Measurements from ENCODE around the gene NTRK2.

GRCh38 chr9:84843175-84843824 is 173.8 kb downstream of the NTRK2 start:
- TF ChIP-seq CTCF (conservative IDR thresholded peaks at IDR 0.05 in 1 of 2, IDR thresholded peaks at IDR 0.05 in 1 of 2; ENCODE audit: extremely low read depth in 1 of 2, insufficient read depth in 1 of 2, low read depth in 1 of 2, low read length in 2 of 2): no peak
- TF ChIP-seq EZH2 (IDR thresholded peaks at IDR 0.05; ENCODE audit: borderline replicate concordance, low read length): no peak

Data from mammary epithelial cell (primary cell).